ENCODE data around the gene BBS2. TPM values are rescaled to one million over a fixed set of nuclear protein-coding genes. Genes with fewer than 3 reads are reported as not detected.

The BBS2 gene
- 12.5 and 15.8 TPM in 2 replicates for total RNA-seq

GRCh38 chr16:56519459-56520250 is at the start of gene BBS2:
Gene BBS2 (minus strand): TSS chr16:56520024. CDS start chr16:56519862, 162 bp downstream.
- intact Hi-C loops (cut with micrococcal nuclease), result loop anchor here (1.0 kb wide), 1 partner anchor 210 kb away; no protein-coding TSS in a partner anchor

GRCh38 chr16:56564793-56565477 is 45.1 kb upstream of the BBS2 start, which contains the start of gene MT4:
Gene MT4 (plus strand): TSS chr16:56565073. CDS start chr16:56565129, 56 bp downstream.
- intact Hi-C loops (cut with micrococcal nuclease), result no loop called here

GRCh38 chr16:56561126-56561525 is 41.3 kb upstream of the BBS2 start:
- intact Hi-C loops (cut with micrococcal nuclease), result no loop called here

- intact Hi-C loops (cut with micrococcal nuclease), result no loop called here
Observed at GRCh38 chr16:56560447-56560846, 40.6 kb upstream of the BBS2 start.

- intact Hi-C loops (cut with micrococcal nuclease), result no loop called here
Observed at GRCh38 chr16:56559109-56559508, 39.3 kb upstream of the BBS2 start.

GRCh38 chr16:56558024-56558747 is 38.4 kb upstream of the BBS2 start:
- intact Hi-C loops (cut with micrococcal nuclease), result no loop called here

GRCh38 chr16:56554441-56554840 is 34.6 kb upstream of the BBS2 start:
- intact Hi-C loops (cut with micrococcal nuclease), result no loop called here

- intact Hi-C loops (cut with micrococcal nuclease), result no loop called here
Observed at GRCh38 chr16:56551796-56552738, 32.2 kb upstream of the BBS2 start.

GRCh38 chr16:56549744-56550385 is 30.0 kb upstream of the BBS2 start:
- intact Hi-C loops (cut with micrococcal nuclease), result no loop called here

GRCh38 chr16:56549161-56549560 is 29.3 kb upstream of the BBS2 start:
- intact Hi-C loops (cut with micrococcal nuclease), result no loop called here

- intact Hi-C loops (cut with micrococcal nuclease), result no loop called here
Observed at GRCh38 chr16:56547949-56548567, 28.2 kb upstream of the BBS2 start.

GRCh38 chr16:56547120-56547948 is 27.5 kb upstream of the BBS2 start:
- intact Hi-C loops (cut with micrococcal nuclease), result no loop called here

GRCh38 chr16:56542039-56542438 is 22.2 kb upstream of the BBS2 start:
- intact Hi-C loops (cut with micrococcal nuclease), result no loop called here

- intact Hi-C loops (cut with micrococcal nuclease), result no loop called here
Observed at GRCh38 chr16:56539656-56540055, 19.8 kb upstream of the BBS2 start.

- intact Hi-C loops (cut with micrococcal nuclease), result no loop called here
Observed at GRCh38 chr16:56538331-56538730, 18.5 kb upstream of the BBS2 start.

- intact Hi-C loops (cut with micrococcal nuclease), result no loop called here
Observed at GRCh38 chr16:56534847-56535383, 15.1 kb upstream of the BBS2 start.

GRCh38 chr16:56532714-56533113 is 12.9 kb upstream of the BBS2 start:
- intact Hi-C loops (cut with micrococcal nuclease), result no loop called here

GRCh38 chr16:56530872-56531271 is 11.0 kb upstream of the BBS2 start:
- intact Hi-C loops (cut with micrococcal nuclease), result no loop called here

GRCh38 chr16:56525236-56525635 is 5.4 kb upstream of the BBS2 start:
- intact Hi-C loops (cut with micrococcal nuclease), result no loop called here
